HepG2 (cell line): Measurements from ENCODE around the gene H1-8. TPM values are rescaled to one million over a fixed set of nuclear protein-coding genes. Genes with fewer than 3 reads are reported as not detected.

Experiments
- ATAC-seq: fragments of 200-7000 bp; cut with Tn5 transposase; 3 replicates; pipeline ENCODE4 v1.9.1; 2020; ENCODE audit warnings: mild to moderate bottlenecking, moderate library complexity
- BruUV-seq: library from RNA; stranded (reverse); fragments of 400-500 nt; replicated peaks from 2 replicates; lab custom pipeline; 2021; lab: Mats Ljungman, UMichigan
- CTCF ChIA-PET: fragments of 300-600 bp; formaldehyde crosslinking; extraction: SDS; loops from one replicate; lab custom pipeline; 2021; ENCODE audit warnings: low total read pairs, inconsistent platforms, low intra/inter-chr PET ratio; lab: Yijun Ruan, JAX
- POLR2A ChIA-PET: fragments of 350-600 bp; sonication (Branson Sonifier 250); formaldehyde crosslinking; loops from one replicate; lab custom pipeline; 2020; ENCODE audit warnings: antibody characterized with exemption, inconsistent platforms; lab: Yijun Ruan, JAX
- DNase-seq: peaks from one replicate; pipeline ENCODE4 v3.0.0-alpha.2; 2015; ENCODE audit warnings: low spot score
- FAIRE-seq: peaks from 3 replicates; lab custom pipeline; 2011; peaks lifted over from hg19 to GRCh38; lab: Jason Lieb, UNC
- H2AFZ ChIP-seq: one replicate; pipeline ENCODE4 v1.6.1; 2011; ENCODE audit warnings: low read length, inconsistent platforms
- H3K27ac ChIP-seq: fragments of 300-600 bp; 3 replicates; pipeline ENCODE4 v1.8.0; 2011; ENCODE audit warnings: mixed run types, mild to moderate bottlenecking, mixed read lengths, low read length, inconsistent platforms; ENCODE audit not compliant: insufficient read depth; ENCODE audit errors: extremely low read length
- H3K27me3 ChIP-seq, 2 experiments: fragments of 200-600 bp in 1 of 2; 2 replicates in 1 of 2; 3 replicates in 1 of 2; pipeline versions ENCODE4 v1.6.0 to v1.8.0; 2011; ENCODE audit warnings: low read length in 2 of 2, mild to moderate bottlenecking in 2 of 2, moderate library complexity in 2 of 2, inconsistent platforms in 1 of 2; ENCODE audit not compliant: insufficient read depth in 2 of 2, control insufficient read depth in 1 of 2
- H3K36me3 ChIP-seq, 2 experiments: fragments of 200-600 bp in 1 of 2; replicated peaks in 1 of 2; 2 replicates in 1 of 2; 3 replicates in 1 of 2; pipeline versions ENCODE4 v1.5.1 to v1.8.0; 2011; ENCODE audit warnings: low read length in 2 of 2, inconsistent platforms in 1 of 2; ENCODE audit not compliant: insufficient read depth in 2 of 2, control insufficient read depth in 1 of 2
- H3K4me1 ChIP-seq: 2 replicates; pipeline ENCODE4 v1.5.1; 2012; ENCODE audit warnings: low read length, inconsistent platforms; ENCODE audit not compliant: insufficient read depth
- H3K4me2 ChIP-seq: 2 replicates; pipeline ENCODE4 v1.6.0; 2011; ENCODE audit warnings: low read depth, low read length, inconsistent platforms
- H3K4me3 ChIP-seq, 3 experiments: fragments of 200-600 bp in 1 of 3; sonication (generic), shearing (Covaris generic) in 1 of 3; replicated peaks in 1 of 3; 2 replicates each; pipeline ENCODE4 v1.5.1; 2011 to 2016; ENCODE audit warnings: low read length in 3 of 3, inconsistent platforms in 2 of 3, low read depth in 2 of 3, mild to moderate bottlenecking in 2 of 3, control low read depth in 1 of 3, mixed read lengths in 1 of 3; ENCODE audit not compliant: insufficient read depth in 1 of 3
- H3K79me2 ChIP-seq: one replicate; pipeline ENCODE4 v1.6.1; 2011; ENCODE audit warnings: low read length, inconsistent platforms; ENCODE audit not compliant: insufficient read depth
- H3K9ac ChIP-seq: 2 replicates; pipeline ENCODE4 v1.6.0; 2011; ENCODE audit warnings: mild to moderate bottlenecking, low read depth, low read length, inconsistent platforms; ENCODE audit not compliant: insufficient read depth
- H3K9me3 ChIP-seq: 2 replicates; pipeline ENCODE4 v1.5.1; 2012; ENCODE audit warnings: mild to moderate bottlenecking, low read length
- H4K20me1 ChIP-seq: 2 replicates; pipeline ENCODE4 v1.6.0; 2011; ENCODE audit warnings: inconsistent platforms, mild to moderate bottlenecking, low read length, moderate library complexity; ENCODE audit not compliant: insufficient read depth
- CTCF ChIP-seq: sonication (generic); formaldehyde crosslinking; IDR thresholded peaks from 2 replicates; pipeline ENCODE4 v1.5.0; 2020; ENCODE audit warnings: mild to moderate bottlenecking, missing genetic modification reagents, moderate library complexity
- FOXO4 ChIP-seq: sonication (generic); formaldehyde crosslinking; conservative IDR thresholded peaks from 2 replicates; pipeline ENCODE4 v1.8.1; 2023; ENCODE audit warnings: missing genetic modification reagents
- KDM1A ChIP-seq: IDR thresholded peaks from 2 replicates; pipeline ENCODE4 v1.6.1; 2016; ENCODE audit warnings: missing compliant biosample characterization
- MXD1 ChIP-seq: sonication (generic); formaldehyde crosslinking; IDR thresholded peaks from 2 replicates; pipeline ENCODE4 v1.4.0; 2020; ENCODE audit warnings: mild to moderate bottlenecking, missing genetic modification reagents
- REPIN1 ChIP-seq: sonication (generic); formaldehyde crosslinking; IDR thresholded peaks from 2 replicates; pipeline ENCODE4 v1.8.0; 2022; ENCODE audit warnings: missing genetic modification reagents, low read depth, mild to moderate bottlenecking, borderline replicate concordance
- SMARCC2 ChIP-seq: fragments of 450-650 bp; IDR thresholded peaks from 2 replicates; pipeline ENCODE4 v1.6.1; 2017; ENCODE audit warnings: antibody characterized with exemption, mild to moderate bottlenecking
- TEAD3 ChIP-seq: optimal IDR thresholded peaks from 2 replicates; pipeline ENCODE3; 2016; ENCODE audit warnings: borderline replicate concordance
- TFDP2 ChIP-seq: sonication (generic); formaldehyde crosslinking; IDR thresholded peaks from 2 replicates; pipeline ENCODE4 v1.4.0; 2020; ENCODE audit warnings: missing genetic modification reagents
- ZBED4 ChIP-seq: sonication (generic); formaldehyde crosslinking; IDR thresholded peaks from 2 replicates; pipeline ENCODE4 v1.4.0; 2020; ENCODE audit warnings: missing genetic modification reagents, borderline replicate concordance
- ZMYM3 ChIP-seq: sonication (generic); formaldehyde crosslinking; IDR thresholded peaks from 2 replicates; pipeline ENCODE4 v1.5.1; 2020; ENCODE audit warnings: mild to moderate bottlenecking, missing genetic modification reagents
- WGBS: methylation state at CpG from one replicate; pipeline ENCODE4 v1.1.6; 2017; ENCODE audit warnings: low lambda C conversion rate; 5-methylcytosine and 5-hydroxymethylcytosine counted together
- in situ Hi-C: cut with HindIII; loops from 2 replicates; pipeline ENCODE4 v1.10.0; 2017; ENCODE audit warnings: low pct_unique_long_range_greater_than_20kb; ENCODE audit not compliant: extremely low pct_ligation_motif_present
- intact Hi-C: fragments of 100-400 bp; cut with micrococcal nuclease; formaldehyde crosslinking; loops from one replicate; pipeline ENCODE4 v1.10.0; 2022; ENCODE audit not compliant: unreplicated experiment
- polyA plus RNA-seq, 8 experiments: library from polyadenylated mRNA; depleted of rRNA in 3 of 8; stranded (reverse) in 7 of 8; unstranded in 1 of 8; fragments of >200 nt; fragmentation: Illumina TruSeq in 4 of 8; extraction: Trizol in 4 of 8; gene quantifications; 2 replicates each; pipeline versions ENCODE4 v1.2.1 to v1.2.3, GENCODE V29; 2011 to 2016; ENCODE audit warnings: low read depth in 4 of 8, missing spikeins in 1 of 8, mixed read lengths in 1 of 8; ENCODE audit not compliant: insufficient read depth in 1 of 8
- total RNA-seq, 5 experiments: library from RNA; depleted of rRNA; stranded (reverse); fragments of >200 nt; fragmentation: Illumina TruSeq; extraction: Trizol; gene quantifications; 2 replicates each; pipeline ENCODE4 v1.2.3, GENCODE V29; 2016; ENCODE audit warnings: low read depth in 1 of 5

Gene H1-8
- total and polyA plus RNA-seq, 2 of the 13 experiments (the other 11 are each of a cell fraction or from before 2014, with no cell fraction given), result 0.08 TPM; not detected in 1

- 0 out of 2 replicates have a peak, but pooled peaks have one; percentile 24 for TF ChIP-seq ZBED4 (CRISPR knock-in tag)
- TF ChIP-seq, all 625 proteins: peak for 69
Measured at GRCh38 chr3:129597087-129597999, 54.4 kb downstream of the H1-8 start (continued).

- no peak for FAIRE-seq
- 24% methylated on average over 3 of the region's 5 CpGs for WGBS
- peaks cover 21% of the 10 kb centered on the region for H4K20me1 ChIP-seq
- peak overlapping the region; percentile 85 for H3K4me2 ChIP-seq
- no peak overlapping the region for H2AFZ ChIP-seq
- intact Hi-C loops, result loop anchor here (2.0 kb wide), 1 partner anchor 29 kb away; no protein-coding TSS in a partner anchor
- no peaks in the 10 kb centered on the region for H3K9me3 ChIP-seq
- peaks cover 0 to 5% of the 10 kb centered on the region in 2 experiments; a peak in 2 of 5 replicates for H3K36me3 ChIP-seq
- in situ Hi-C loops, result no loop called here
- CTCF ChIA-PET, result no interaction called here
- peak overlapping the region; percentile 94 for H3K27ac ChIP-seq
- peak; percentile 1; the same call in 1 of the 3 replicates for ATAC-seq
- no peaks in the 10 kb centered on the region for H3K27me3 ChIP-seq
- peaks cover 74% of the 10 kb centered on the region for H3K79me2 ChIP-seq
- no peak for DNase-seq
- no TSS peak for BruUV-seq
- peak overlapping the region; percentile 73 for H3K9ac ChIP-seq
- H3K4me3 ChIP-seq, result peak overlapping the region; percentile 35 to 70 (median 45); a peak in 4 of 6 replicates
- POLR2A ChIA-PET, result interaction anchor here (1.0 to 5.7 kb wide), 7 partner anchors 8 to 64 kb away, joined by 3 to 107 read pairs (median 25); partner anchors contain the start of gene PLXND1
- peaks cover 96% of the 10 kb centered on the region for H3K4me1 ChIP-seq
- TF ChIP-seq FOXO4 (CRISPR knock-in tag), result 0 out of 2 replicates have a peak, but pooled peaks have one; percentile 5
- TF ChIP-seq KDM1A, result peak; percentile 49; the same call in 1 of the 2 replicates
- peak; percentile 46 for TF ChIP-seq TEAD3 (CRISPR knock-in tag)
- peak; percentile 70 for TF ChIP-seq ZMYM3 (CRISPR knock-in tag)
- no peak for TF ChIP-seq SMARCC2
- TF ChIP-seq REPIN1 (CRISPR knock-in tag), result no peak
- TF ChIP-seq TFDP2, result 0 out of 2 replicates have a peak, but pooled peaks have one; percentile 3
- 0 out of 2 replicates have a peak, but pooled peaks have one; percentile 9 for TF ChIP-seq MXD1 (CRISPR knock-in tag)
- 0 out of 2 replicates have a peak, but pooled peaks have one; percentile 3 for TF ChIP-seq CTCF (CRISPR knock-in tag)
Measured at GRCh38 chr3:129598000-129598381, 55.0 kb downstream of the H1-8 start.
